Glutamatergic neuron (in vitro differentiated cells): Measurements from ENCODE around the gene COL4A3. TPM values are rescaled to one million over a fixed set of nuclear protein-coding genes. Genes with fewer than 3 reads are reported as not detected.

ENCODE experiments used
- DNase-seq: peaks from one replicate; pipeline ENCODE4 v3.0.0; 2022
- H3K27ac Mint-ChIP-seq: one replicate; pipeline ENCODE4 v1.8.0; 2020; ENCODE audit warnings: mild to moderate bottlenecking, mixed read lengths, inconsistent platforms; ENCODE audit not compliant: unreplicated experiment
- H3K27me3 Mint-ChIP-seq: one replicate; pipeline ENCODE4 v1.8.0; 2020; ENCODE audit warnings: mild to moderate bottlenecking, moderate library complexity, mixed read lengths, inconsistent platforms; ENCODE audit not compliant: unreplicated experiment
- H3K36me3 Mint-ChIP-seq: one replicate; pipeline ENCODE4 v1.8.0; 2020; ENCODE audit warnings: mild to moderate bottlenecking, mixed read lengths, inconsistent platforms; ENCODE audit not compliant: unreplicated experiment
- H3K4me1 Mint-ChIP-seq: one replicate; pipeline ENCODE4 v1.8.0; 2020; ENCODE audit warnings: mild to moderate bottlenecking, low read depth, mixed read lengths, inconsistent platforms; ENCODE audit not compliant: unreplicated experiment
- H3K4me3 Mint-ChIP-seq: one replicate; pipeline ENCODE4 v1.8.0; 2020; ENCODE audit warnings: mild to moderate bottlenecking, mixed read lengths, inconsistent platforms; ENCODE audit not compliant: unreplicated experiment
- H3K9me3 Mint-ChIP-seq: one replicate; pipeline ENCODE4 v1.8.0; 2020; ENCODE audit warnings: mild to moderate bottlenecking, moderate library complexity, mixed read lengths, inconsistent platforms; ENCODE audit not compliant: unreplicated experiment
- total RNA-seq: library from RNA; stranded (reverse); fragmentation: NEBNext Ultra II Directional; extraction: Animal tissue kit (Norgen Biotek cat#: 25700); gene quantifications from one replicate; pipeline ENCODE4 v1.2.1, GENCODE V29; 2021; ENCODE audit not compliant: unreplicated experiment
- TF ChIP-seq, protein P1 (sequence below): fragments of 200-600 bp; sonication (generic); IDR thresholded peaks from one replicate; pipeline ENCODE4 v1.5.0; 2021; ENCODE audit not compliant: partially characterized antibody, unreplicated experiment

Gene COL4A3
- total RNA-seq, 1 donor from 2014 or later: not detected

- Mint-ChIP-seq H3K27ac (no peak overlapping the region), H3K27me3 (no peaks in the 10 kb centered on the region), H3K4me1 (no peaks in the 10 kb centered on the region), H3K4me3 (no peak overlapping the region), H3K36me3 (no peaks in the 10 kb centered on the region), H3K9me3 (no peaks in the 10 kb centered on the region)
- DNase-seq: no peak
- TF ChIP-seq, protein P1, sequence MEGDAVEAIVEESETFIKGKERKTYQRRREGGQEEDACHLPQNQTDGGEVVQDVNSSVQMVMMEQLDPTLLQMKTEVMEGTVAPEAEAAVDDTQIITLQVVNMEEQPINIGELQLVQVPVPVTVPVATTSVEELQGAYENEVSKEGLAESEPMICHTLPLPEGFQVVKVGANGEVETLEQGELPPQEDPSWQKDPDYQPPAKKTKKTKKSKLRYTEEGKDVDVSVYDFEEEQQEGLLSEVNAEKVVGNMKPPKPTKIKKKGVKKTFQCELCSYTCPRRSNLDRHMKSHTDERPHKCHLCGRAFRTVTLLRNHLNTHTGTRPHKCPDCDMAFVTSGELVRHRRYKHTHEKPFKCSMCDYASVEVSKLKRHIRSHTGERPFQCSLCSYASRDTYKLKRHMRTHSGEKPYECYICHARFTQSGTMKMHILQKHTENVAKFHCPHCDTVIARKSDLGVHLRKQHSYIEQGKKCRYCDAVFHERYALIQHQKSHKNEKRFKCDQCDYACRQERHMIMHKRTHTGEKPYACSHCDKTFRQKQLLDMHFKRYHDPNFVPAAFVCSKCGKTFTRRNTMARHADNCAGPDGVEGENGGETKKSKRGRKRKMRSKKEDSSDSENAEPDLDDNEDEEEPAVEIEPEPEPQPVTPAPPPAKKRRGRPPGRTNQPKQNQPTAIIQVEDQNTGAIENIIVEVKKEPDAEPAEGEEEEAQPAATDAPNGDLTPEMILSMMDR: no peak
Observed at GRCh38 chr2:227310756-227311110, 146.3 kb downstream of the COL4A3 start.

DNA sequence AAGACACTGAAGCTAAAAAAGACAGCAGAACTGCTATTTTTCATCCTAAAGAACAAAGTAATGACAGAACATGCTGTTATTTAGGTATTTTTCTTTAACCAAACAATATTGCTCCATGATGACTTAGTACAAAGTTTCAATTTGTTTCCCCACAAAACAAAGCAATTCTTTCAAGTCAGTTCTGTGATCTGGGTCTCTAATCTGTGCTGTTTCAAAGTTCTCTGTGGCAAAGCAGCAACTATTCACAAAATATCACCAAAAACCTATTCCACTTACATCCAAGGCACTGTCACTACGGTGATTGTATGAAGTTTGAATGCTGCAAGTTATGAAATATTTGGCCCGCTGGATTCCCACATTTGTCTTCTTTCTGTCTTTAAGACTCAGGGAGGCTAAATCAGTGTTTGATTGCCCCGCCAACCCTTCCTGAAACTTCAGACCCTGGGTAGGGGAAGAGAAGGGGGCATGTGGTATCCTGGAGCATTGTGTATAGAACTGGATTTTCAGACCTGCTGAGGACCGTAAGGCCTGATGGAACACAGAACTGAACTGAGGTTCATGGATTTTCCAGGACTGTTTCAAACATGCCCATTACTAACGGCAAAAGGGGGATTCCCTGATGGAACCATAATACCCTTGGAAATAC, 147.6 kb downstream of the COL4A3 start:
- Mint-ChIP-seq H3K9me3 (no peaks in the 10 kb centered on the region), H3K4me1 (no peaks in the 10 kb centered on the region), H3K36me3 (no peaks in the 10 kb centered on the region), H3K4me3 (no peak overlapping the region), H3K27me3 (no peaks in the 10 kb centered on the region), H3K27ac (no peak overlapping the region)
- no peak for DNase-seq
- TF ChIP-seq, protein P1: no peak

- DNase-seq: no peak
- Mint-ChIP-seq H3K4me1 (no peaks in the 10 kb centered on the region), H3K9me3 (no peaks in the 10 kb centered on the region), H3K36me3 (no peaks in the 10 kb centered on the region), H3K27me3 (no peaks in the 10 kb centered on the region), H3K4me3 (no peak overlapping the region), H3K27ac (no peak overlapping the region)
- TF ChIP-seq, protein P1: no peak
Observed at GRCh38 chr2:227312579-227312978, 148.2 kb downstream of the COL4A3 start.

DNA sequence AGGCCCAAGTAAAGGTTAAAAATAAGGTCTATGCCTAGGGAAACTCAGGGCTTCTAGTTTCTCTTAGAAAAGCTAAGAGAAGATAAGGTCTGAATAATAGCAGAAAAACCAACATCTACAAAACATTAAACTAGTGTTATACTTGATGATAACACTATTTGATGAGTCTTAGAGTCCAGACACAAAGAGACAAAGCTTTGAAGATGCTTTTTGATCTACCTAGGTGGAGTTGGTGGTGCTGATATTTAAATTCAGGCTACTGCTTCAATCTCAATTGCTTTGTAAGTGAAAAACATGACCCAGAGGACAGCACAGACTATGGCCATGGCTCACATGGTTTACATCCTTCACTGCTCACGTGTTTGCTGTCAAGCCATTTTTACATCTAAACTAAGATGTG, 148.9 kb downstream of the COL4A3 start:
- Mint-ChIP-seq H3K9me3 (no peaks in the 10 kb centered on the region), H3K4me3 (no peak overlapping the region), H3K36me3 (no peaks in the 10 kb centered on the region), H3K27me3 (no peaks in the 10 kb centered on the region), H3K4me1 (no peaks in the 10 kb centered on the region), H3K27ac (no peak overlapping the region)
- TF ChIP-seq, protein P1: no peak
- no peak for DNase-seq

- Mint-ChIP-seq H3K27ac (no peak overlapping the region), H3K9me3 (no peaks in the 10 kb centered on the region)
- TF ChIP-seq, protein P1: no peak
Observed at GRCh38 chr2:227317834-227318233, 153.4 kb downstream of the COL4A3 start.

More at GRCh38 chr2:227317834-227318233, 153.4 kb downstream of the COL4A3 start:
- H3K27me3 Mint-ChIP-seq: no peaks in the 10 kb centered on the region
- no peaks in the 10 kb centered on the region for H3K36me3 Mint-ChIP-seq
- no peak overlapping the region for H3K4me3 Mint-ChIP-seq
- no peak for DNase-seq
- no peaks in the 10 kb centered on the region for H3K4me1 Mint-ChIP-seq
